HL-60 (cell line): Measurements from ENCODE around the gene CTSC.

ENCODE experiments used
- DNase-seq, 2 experiments: peaks; one replicate each; pipeline ENCODE4 v3.0.0-alpha.2; 2010 to 2020; ENCODE audit warnings: low read depth in 1 of 2, low spot score in 1 of 2
- H3K27ac ChIP-seq: fragments of 250-450 bp; sonication (Bioruptor Pico); replicated peaks from 2 replicates; pipeline ENCODE4 v1.5.1; 2020; ENCODE audit warnings: mild to moderate bottlenecking, moderate library complexity
- H3K27me3 ChIP-seq: fragments of 250-450 bp; sonication (Bioruptor Pico); 2 replicates; pipeline ENCODE4 v1.5.1; 2021; ENCODE audit warnings: mild to moderate bottlenecking, moderate library complexity; ENCODE audit not compliant: insufficient read depth, poor library complexity, severe bottlenecking
- H3K4me3 ChIP-seq: replicated peaks from 2 replicates; pipeline ENCODE4 v1.5.1; 2011; ENCODE audit warnings: mild to moderate bottlenecking, control low read depth, low read length; ENCODE audit not compliant: insufficient read depth
- CTCF ChIP-seq: IDR thresholded peaks from one replicate; pipeline ENCODE4 v1.5.1; 2011; ENCODE audit warnings: low read length, control low read depth, inconsistent platforms; ENCODE audit not compliant: insufficient read depth
- GABPA ChIP-seq: IDR thresholded peaks from 2 replicates; pipeline ENCODE4 v1.6.1; 2012; ENCODE audit warnings: low read depth
- POLR2AphosphoS5 ChIP-seq: IDR thresholded peaks from 2 replicates; pipeline ENCODE4 v1.6.1; 2012; ENCODE audit warnings: low read depth
- REST ChIP-seq: IDR thresholded peaks from 2 replicates; pipeline ENCODE4 v1.6.1; 2012; ENCODE audit warnings: low read depth; ENCODE audit not compliant: insufficient replicate concordance
- SPI1 ChIP-seq: IDR thresholded peaks from 2 replicates; pipeline ENCODE4 v1.6.1; 2012; ENCODE audit warnings: low read depth, mild to moderate bottlenecking, borderline replicate concordance
- long read RNA-seq: library from polyadenylated mRNA; unstranded; transcript quantifications from one replicate; pipeline ENCODE4 v2.0.0, GENCODE V29; 2020

Gene CTSC
- long read RNA-seq, full-length matches to known transcripts: 575 of 633 reads
- long read RNA-seq, partial matches to known transcripts: 8 of 633 reads
- long read RNA-seq, other reads (novel, unspliced or antisense): 50 of 633 reads

GRCh38 chr11:88337181-88337986, at the start of gene CTSC:
TSS of gene CTSC (minus strand) at chr11:88337736. CDS start at chr11:88337672, 64 bp downstream.
- peak within 1 kb of the TSS; percentile 97 for H3K27ac ChIP-seq
- TF ChIP-seq GABPA: peak; percentile 21; the same call in 1 of the 2 replicates
- peak; percentile 97 for TF ChIP-seq POLR2AphosphoS5
- peak; percentile 75 for TF ChIP-seq REST
- TF ChIP-seq CTCF: no peak
- TF ChIP-seq SPI1: no peak
- H3K27me3 ChIP-seq: no peaks in the 10 kb centered on the region
- peak; percentile 81 to 96 for DNase-seq
- H3K4me3 ChIP-seq: peak within 1 kb of the TSS; percentile 79

GRCh38 chr11:88384669-88385005, 47.1 kb upstream of the CTSC start:
- Histone ChIP-seq H3K4me3 (no peak overlapping the region), H3K27ac (no peak overlapping the region), H3K27me3 (no peaks in the 10 kb centered on the region)
- DNase-seq: no peak
- TF ChIP-seq POLR2AphosphoS5 (no peak), REST (no peak), SPI1 (no peak), CTCF (no peak), GABPA (no peak)

GRCh38 chr11:88384004-88384668, 46.6 kb upstream of the CTSC start:
- TF ChIP-seq REST (no peak), GABPA (no peak), CTCF (no peak)
- Histone ChIP-seq H3K4me3 (no peak overlapping the region), H3K27me3 (no peaks in the 10 kb centered on the region), H3K27ac (no peak overlapping the region)
- no peak for DNase-seq
